LHCN-M2 (cell line): Measurements from ENCODE around the gene ADARB2. TPM values are rescaled to one million over a fixed set of nuclear protein-coding genes. Genes with fewer than 3 reads are reported as not detected.

Source experiments
- DNase-seq: peaks from one replicate; pipeline ENCODE4 v3.0.0-alpha.2; 2012; ENCODE audit warnings: low read depth
- total RNA-seq: library from RNA; depleted of rRNA; stranded (reverse); fragments of >200 nt; gene quantifications from 2 replicates; pipeline ENCODE4 v1.2.3, GENCODE V29; 2014

Gene ADARB2
- total RNA-seq, 1 experiment from 2014 or later, result 0.11 TPM

- no peak for DNase-seq
These were observed 74.1 kb downstream of the ADARB2 start for GRCh38 chr10:1663226-1663625.

- DNase-seq, result no peak
These were observed 74.8 kb downstream of the ADARB2 start for GRCh38 chr10:1662438-1663025.

- DNase-seq, result no peak
These were observed 75.4 kb downstream of the ADARB2 start for GRCh38 chr10:1661859-1662437.

- DNase-seq, result no peak
These were observed 75.9 kb downstream of the ADARB2 start for GRCh38 chr10:1661416-1661815.

GRCh38 chr10:1660815-1661214, 76.5 kb downstream of the ADARB2 start:
- DNase-seq, result no peak

GRCh38 chr10:1660386-1660785, 76.9 kb downstream of the ADARB2 start:
- DNase-seq, result no peak

- no peak for DNase-seq
These were observed 78.0 kb downstream of the ADARB2 start for GRCh38 chr10:1659221-1659791.

- DNase-seq, result no peak
These were observed 78.7 kb downstream of the ADARB2 start for GRCh38 chr10:1658658-1659057.

- DNase-seq, result no peak
These were observed 79.8 kb downstream of the ADARB2 start for GRCh38 chr10:1657479-1657878.

- no peak for DNase-seq
These were observed 82.0 kb downstream of the ADARB2 start for GRCh38 chr10:1655367-1655766.

- no peak for DNase-seq
These were observed 82.4 kb downstream of the ADARB2 start for GRCh38 chr10:1654811-1655356.

GRCh38 chr10:1654247-1654646, 83.1 kb downstream of the ADARB2 start:
- DNase-seq, result no peak

- no peak for DNase-seq
These were observed 84.0 kb downstream of the ADARB2 start for GRCh38 chr10:1653321-1653720.

GRCh38 chr10:1652151-1652550, 85.2 kb downstream of the ADARB2 start:
- no peak for DNase-seq

- DNase-seq, result no peak
These were observed 85.9 kb downstream of the ADARB2 start for GRCh38 chr10:1651270-1651966.

- DNase-seq, result no peak
These were observed 86.6 kb downstream of the ADARB2 start for GRCh38 chr10:1650542-1651269.

GRCh38 chr10:1648648-1649047, 88.7 kb downstream of the ADARB2 start:
- no peak for DNase-seq

- no peak for DNase-seq
These were observed 91.0 kb downstream of the ADARB2 start for GRCh38 chr10:1646332-1646731.

- DNase-seq, result no peak
These were observed 91.4 kb downstream of the ADARB2 start for GRCh38 chr10:1645896-1646295.

- DNase-seq, result no peak
These were observed 93.1 kb downstream of the ADARB2 start for GRCh38 chr10:1644191-1644711.

- DNase-seq, result no peak
These were observed 93.5 kb downstream of the ADARB2 start for GRCh38 chr10:1643908-1644179.
